NCI-H1092 treated with DMSO at 0.1 percent for 48 hours (cell line): ENCODE data around the gene SGTB.

ENCODE experiments used
- DNase-seq: peaks from one replicate; lab custom pipeline; 2025; lab: John Stamatoyannopoulos, UW

The SGTB gene

GRCh38 chr5:65721720-65722574 lies at the start of gene SGTB, which contains the start of gene NLN:
TSS of gene SGTB (minus strand) at chr5:65722109. CDS start at chr5:65720807, 1,302 bp downstream.
TSS of gene NLN (plus strand) at chr5:65722205. CDS start at chr5:65722374, 169 bp downstream.
- DNase-seq = peak; percentile 60

- no peak for DNase-seq
Measured at GRCh38 chr5:65771266-65771665, 49.4 kb upstream of the SGTB start.

- peak; percentile 2 for DNase-seq
Measured at GRCh38 chr5:65769539-65769938, 47.6 kb upstream of the SGTB start.

GRCh38 chr5:65768723-65769346 lies 46.9 kb upstream of the SGTB start:
- no peak for DNase-seq

- DNase-seq = no peak
Measured at GRCh38 chr5:65767565-65767964, 45.7 kb upstream of the SGTB start.

GRCh38 chr5:65766781-65767180 lies 44.9 kb upstream of the SGTB start:
- DNase-seq = no peak

- no peak for DNase-seq
Measured at GRCh38 chr5:65766175-65766574, 44.3 kb upstream of the SGTB start.

- no peak for DNase-seq
Measured at GRCh38 chr5:65765582-65765981, 43.7 kb upstream of the SGTB start.

GRCh38 chr5:65762234-65762633 lies 40.3 kb upstream of the SGTB start:
- DNase-seq = no peak

GRCh38 chr5:65760504-65761275 lies 38.8 kb upstream of the SGTB start:
- DNase-seq = peak; percentile 32

- DNase-seq = no peak
Measured at GRCh38 chr5:65758546-65759144, 36.7 kb upstream of the SGTB start.

- DNase-seq = no peak
Measured at GRCh38 chr5:65753189-65753588, 31.3 kb upstream of the SGTB start.

GRCh38 chr5:65750938-65751337 lies 29.0 kb upstream of the SGTB start:
- no peak for DNase-seq

- DNase-seq = no peak
Measured at GRCh38 chr5:65749956-65750355, 28.0 kb upstream of the SGTB start.

GRCh38 chr5:65749221-65749844 lies 27.4 kb upstream of the SGTB start:
- DNase-seq = no peak

- DNase-seq = no peak
Measured at GRCh38 chr5:65742565-65743231, 20.8 kb upstream of the SGTB start.

- DNase-seq = no peak
Measured at GRCh38 chr5:65739162-65739561, 17.3 kb upstream of the SGTB start.

GRCh38 chr5:65738305-65738704 lies 16.4 kb upstream of the SGTB start:
- DNase-seq = no peak

GRCh38 chr5:65737842-65738241 lies 15.9 kb upstream of the SGTB start:
- no peak for DNase-seq

GRCh38 chr5:65736011-65736410 lies 14.1 kb upstream of the SGTB start:
- DNase-seq = no peak

GRCh38 chr5:65734921-65735320 lies 13.0 kb upstream of the SGTB start:
- no peak for DNase-seq
